HG02678 (cell line): ENCODE results near the gene PAIP1.
"Not testable (repeated sequence)": the region's sequence is repeated elsewhere in the genome, so short reads cannot be mapped to it uniquely, and the experiment has no call there.

Experiments
- ATAC-seq: cut with Tn5 transposase; IDR thresholded peaks from one replicate; pipeline ENCODE4 v1.9.1; 2021; ENCODE audit warnings: mild to moderate bottlenecking, moderate library complexity; ENCODE audit not compliant: unreplicated experiment

PAIP1 gene

GRCh38 chr5:43556857-43557542, at the start of gene PAIP1:
Gene PAIP1 (minus strand): TSS chr5:43557077. CDS start chr5:43556846, 231 bp downstream.
- ATAC-seq, result peak; percentile 73

- ATAC-seq, result no peak
Observed at GRCh38 chr5:43606351-43606750, 49.5 kb upstream of the PAIP1 start.

GRCh38 chr5:43604699-43605098, 47.8 kb upstream of the PAIP1 start:
- ATAC-seq, result no peak

- ATAC-seq, result peak; percentile 44
Observed at GRCh38 chr5:43603344-43604217, 46.7 kb upstream of the PAIP1 start.

GRCh38 chr5:43602461-43603343, 45.8 kb upstream of the PAIP1 start, which contains the start of gene NNT:
Gene NNT (plus strand): TSS chr5:43603180. CDS start chr5:43609196, 6,016 bp downstream.
- ATAC-seq, result peak; percentile 81

GRCh38 chr5:43601454-43602260, 44.8 kb upstream of the PAIP1 start:
- ATAC-seq, result peak; percentile 27

GRCh38 chr5:43598927-43599326, 42.0 kb upstream of the PAIP1 start:
- ATAC-seq, result not testable (repeated sequence)

GRCh38 chr5:43592363-43592762, 35.5 kb upstream of the PAIP1 start:
- ATAC-seq, result no peak

GRCh38 chr5:43590700-43591099, 33.8 kb upstream of the PAIP1 start:
- no peak for ATAC-seq

GRCh38 chr5:43589310-43589709, 32.4 kb upstream of the PAIP1 start:
- no peak for ATAC-seq

GRCh38 chr5:43588842-43589241, 32.0 kb upstream of the PAIP1 start:
- no peak for ATAC-seq

GRCh38 chr5:43584166-43584699, 27.4 kb upstream of the PAIP1 start:
- no peak for ATAC-seq

GRCh38 chr5:43583724-43584123, 26.8 kb upstream of the PAIP1 start:
- no peak for ATAC-seq

GRCh38 chr5:43582082-43583005, 25.5 kb upstream of the PAIP1 start:
- ATAC-seq, result no peak

GRCh38 chr5:43581398-43581797, 24.5 kb upstream of the PAIP1 start:
- ATAC-seq, result no peak

- ATAC-seq, result not testable (repeated sequence)
Observed at GRCh38 chr5:43580402-43581210, 23.7 kb upstream of the PAIP1 start.

- ATAC-seq, result no peak
Observed at GRCh38 chr5:43573058-43573457, 16.2 kb upstream of the PAIP1 start.

GRCh38 chr5:43572357-43572756, 15.5 kb upstream of the PAIP1 start:
- ATAC-seq, result no peak
